K562 (cell line): ENCODE data around the gene CADPS2. TPM values are rescaled to one million over a fixed set of nuclear protein-coding genes. Genes with fewer than 3 reads are reported as not detected.
A peak's percentile ranks its signal among the peaks of the same experiment; 100 is the strongest.

ENCODE experiments used
- ATAC-seq: fragments of 200-7000 bp; cut with Tn5 transposase; 3 replicates; pipeline ENCODE4 v1.9.1; 2020; ENCODE audit warnings: moderate library complexity
- BruUV-seq: library from RNA; stranded (reverse); fragments of 400-500 nt; replicated peaks from 2 replicates; lab custom pipeline; 2021; lab: Mats Ljungman, UMichigan
- CTCF ChIA-PET: fragments of 300-600 bp; formaldehyde crosslinking; extraction: SDS; loops from one replicate; lab custom pipeline; 2021; ENCODE audit warnings: low intra/inter-chr PET ratio; lab: Yijun Ruan, JAX
- POLR2A ChIA-PET: fragments of 300-600, 350-650 bp; sonication (Branson Sonifier 250); formaldehyde crosslinking; extraction: SDS; loops from one replicate; lab custom pipeline; 2021; ENCODE audit warnings: antibody characterized with exemption, inconsistent platforms; lab: Yijun Ruan, JAX
- DNase-seq, 4 experiments: peaks; one replicate each; pipeline versions ENCODE4 v3.0.0 to v3.0.0-alpha.2; 2011 to 2018; ENCODE audit warnings: low spot score in 3 of 4, mixed read lengths in 3 of 4; ENCODE audit errors: extremely low read depth in 1 of 4
- FAIRE-seq: peaks from 2 replicates; lab custom pipeline; 2011; peaks lifted over from hg19 to GRCh38; lab: Jason Lieb, UNC
- H2AFZ ChIP-seq: 2 replicates; pipeline ENCODE4 v1.6.0; 2011; ENCODE audit warnings: low read depth, low read length, control low read depth, inconsistent platforms
- H3K27ac ChIP-seq: fragments of 200-600 bp; 3 replicates; pipeline ENCODE4 v1.8.0; 2011; ENCODE audit warnings: low read depth, mild to moderate bottlenecking, control low read depth, inconsistent platforms, low read length, moderate library complexity, mixed read lengths; ENCODE audit errors: extremely low read depth
- H3K27me3 ChIP-seq, 2 experiments: fragments of 300-600 bp in 1 of 2; 2 replicates in 1 of 2; 3 replicates in 1 of 2; pipeline versions ENCODE4 v1.6.0 to v1.8.0; 2011; ENCODE audit warnings: inconsistent platforms in 2 of 2, low read length in 2 of 2, mild to moderate bottlenecking in 1 of 2, mixed read lengths in 1 of 2, moderate library complexity in 1 of 2; ENCODE audit not compliant: control insufficient read depth in 2 of 2, insufficient read depth in 2 of 2
- H3K36me3 ChIP-seq: fragments of 300-600 bp; 3 replicates; pipeline ENCODE4 v1.8.0; 2011; ENCODE audit warnings: mild to moderate bottlenecking, low read length, inconsistent platforms; ENCODE audit not compliant: control insufficient read depth, insufficient read depth
- H3K4me1 ChIP-seq, 2 experiments: fragments of 200-600 bp in 1 of 2; replicated peaks in 1 of 2; 2 replicates in 1 of 2; 3 replicates in 1 of 2; pipeline versions ENCODE4 v1.5.1 to v1.8.0; 2011; ENCODE audit warnings: inconsistent platforms in 2 of 2, low read length in 2 of 2, mild to moderate bottlenecking in 1 of 2, mixed read lengths in 1 of 2, moderate library complexity in 1 of 2; ENCODE audit not compliant: control insufficient read depth in 2 of 2, insufficient read depth in 2 of 2
- H3K4me2 ChIP-seq: 2 replicates; pipeline ENCODE4 v1.6.1; 2011; ENCODE audit warnings: low read length, control low read depth, inconsistent platforms, mixed read lengths; ENCODE audit not compliant: insufficient read depth
- H3K4me3 ChIP-seq: fragments of 200-600 bp; sonication (generic), shearing (Covaris generic); 2 replicates; pipeline ENCODE4 v1.5.1; 2016; ENCODE audit warnings: control low read depth, inconsistent platforms
- H3K79me2 ChIP-seq: fragments of 200-600 bp; 3 replicates; pipeline ENCODE4 v1.8.0; 2011; ENCODE audit warnings: low read length, inconsistent platforms; ENCODE audit not compliant: control insufficient read depth, insufficient read depth
- H3K9ac ChIP-seq, 2 experiments: 2 replicates each; pipeline versions ENCODE4 v1.6.0 to v1.6.1; 2011; ENCODE audit warnings: low read depth in 2 of 2, low read length in 2 of 2, control low read depth in 1 of 2, inconsistent platforms in 1 of 2, mild to moderate bottlenecking in 1 of 2, mixed read lengths in 1 of 2; ENCODE audit not compliant: insufficient read depth in 1 of 2
- H3K9me1 ChIP-seq: one replicate; pipeline ENCODE4 v1.6.0; 2011; ENCODE audit warnings: inconsistent platforms, mild to moderate bottlenecking, low read length, moderate library complexity; ENCODE audit not compliant: control insufficient read depth, insufficient read depth
- H3K9me3 ChIP-seq: replicated peaks from 2 replicates; pipeline ENCODE4 v1.5.1; 2011; ENCODE audit warnings: low read depth, low read length, inconsistent platforms; ENCODE audit not compliant: control insufficient read depth, insufficient read depth
- H4K20me1 ChIP-seq: replicated peaks from 2 replicates; pipeline ENCODE4 v1.6.1; 2011; ENCODE audit warnings: low read length, inconsistent platforms, mixed read lengths; ENCODE audit not compliant: control insufficient read depth, insufficient read depth
- ATF1 ChIP-seq, 2 experiments: fragments of 450-650 bp in 1 of 2; IDR thresholded peaks; 2 replicates each; pipeline ENCODE4 v1.6.1; 2016; ENCODE audit warnings: missing compliant biosample characterization in 1 of 2, missing genetic modification characterization in 1 of 2
- BRF2 ChIP-seq: IDR thresholded peaks from 3 replicates; pipeline ENCODE4 v1.6.1; 2011; ENCODE audit warnings: borderline replicate concordance, mild to moderate bottlenecking; ENCODE audit not compliant: insufficient read length, insufficient read depth
- ETV5 ChIP-seq: sonication (generic); formaldehyde crosslinking; IDR thresholded peaks from 2 replicates; pipeline ENCODE4 v1.4.0; 2020; ENCODE audit warnings: low read depth, mild to moderate bottlenecking, missing genetic modification reagents
- FOXA1 ChIP-seq: fragments of 450-650 bp; IDR thresholded peaks from 2 replicates; pipeline ENCODE4 v1.6.1; 2016; ENCODE audit warnings: mild to moderate bottlenecking, borderline replicate concordance
- GABPA ChIP-seq: fragments of 200-800 bp; sonication (Bioruptor generic); conservative IDR thresholded peaks from 2 replicates; pipeline ENCODE4 v1.6.1; 2016; ENCODE audit warnings: low read depth, missing genetic modification characterization, missing compliant biosample characterization
- GABPB1 ChIP-seq: sonication (generic); formaldehyde crosslinking; IDR thresholded peaks from 2 replicates; pipeline ENCODE4 v1.8.0; 2022; ENCODE audit warnings: mild to moderate bottlenecking, missing genetic modification reagents
- HDAC1 ChIP-seq, 2 experiments: fragments of 450-650 bp; IDR thresholded peaks; 2 replicates each; pipeline ENCODE4 v1.6.1; 2016 to 2017; ENCODE audit warnings: inconsistent platforms in 1 of 2, mild to moderate bottlenecking in 1 of 2, moderate library complexity in 1 of 2
- MXI1 ChIP-seq: IDR thresholded peaks from 2 replicates; pipeline ENCODE4 v1.6.1; 2011; ENCODE audit warnings: low read depth, mild to moderate bottlenecking, improper control_type of control experiment, low read length
- PCBP2 ChIP-seq: fragments of 200-400 bp; formaldehyde crosslinking; IDR thresholded peaks from 2 replicates; pipeline ENCODE4 v1.6.1; 2018; ENCODE audit warnings: low read length, low read depth, mild to moderate bottlenecking, moderate library complexity; ENCODE audit not compliant: poor library complexity, severe bottlenecking
- PRMT5 ChIP-seq: sonication (generic); formaldehyde crosslinking; IDR thresholded peaks from 2 replicates; pipeline ENCODE4 v1.5.0; 2020; ENCODE audit warnings: missing genetic modification reagents
- RBBP5 ChIP-seq: fragments of 200-600 bp; sonication (generic); IDR thresholded peaks from 2 replicates; pipeline ENCODE4 v1.6.1; 2012; ENCODE audit warnings: borderline replicate concordance, mild to moderate bottlenecking, low read length, control low read depth, inconsistent platforms; ENCODE audit not compliant: insufficient read depth, poor library complexity, severe bottlenecking
- SMARCC2 ChIP-seq: fragments of 450-650 bp; IDR thresholded peaks from 2 replicates; pipeline ENCODE4 v1.6.1; 2017; ENCODE audit warnings: antibody characterized with exemption, moderate library complexity, mild to moderate bottlenecking, low read depth
- SRSF9 ChIP-seq: fragments of 200-400 bp; formaldehyde crosslinking; IDR thresholded peaks from 2 replicates; pipeline ENCODE4 v1.6.1; 2017; ENCODE audit warnings: low read depth, low read length, borderline replicate concordance
- TAF1 ChIP-seq: IDR thresholded peaks from 2 replicates; pipeline ENCODE4 v1.6.1; 2011; ENCODE audit warnings: mild to moderate bottlenecking, low read length, moderate library complexity; ENCODE audit not compliant: insufficient read depth, control insufficient read depth, severe bottlenecking; ENCODE audit errors: extremely low read depth
- ZNF280A ChIP-seq: fragments of 450-650 bp; IDR thresholded peaks from 2 replicates; pipeline ENCODE4 v1.6.1; 2018; ENCODE audit warnings: mild to moderate bottlenecking, low read depth; ENCODE audit not compliant: partially characterized antibody
- ZNF347 ChIP-seq: fragments of 450-650 bp; formaldehyde crosslinking; IDR thresholded peaks from 2 replicates; pipeline ENCODE4 v1.4.0; 2020; ENCODE audit warnings: low read depth, mild to moderate bottlenecking, moderate library complexity
- WGBS: fragments of 100-300 bp; shearing (Covaris generic); methylation state at CpG from one replicate; pipeline ENCODE4 v1.1.6; 2016; ENCODE audit warnings: low coverage, mixed read lengths; ENCODE audit not compliant: insufficient coverage; ENCODE audit errors: missing lambda C conversion rate; 5-methylcytosine and 5-hydroxymethylcytosine counted together
- in situ Hi-C: fragments of 300-500 bp; cut with MboI; formaldehyde crosslinking; loops from 4 replicates; pipeline ENCODE4 v1.15.0; 2018; ENCODE audit warnings: inconsistent platforms, mixed read lengths
- intact Hi-C: fragments of 100-400 bp; cut with micrococcal nuclease; formaldehyde crosslinking; loops from 2 replicates; pipeline ENCODE4 v1.14.2; 2022
- polyA plus RNA-seq, 8 experiments: library from polyadenylated mRNA; depleted of rRNA in 4 of 8; stranded (reverse) in 5 of 8; unstranded in 3 of 8; fragments of >200 nt; fragmentation: Nextera tagmentation in 2 of 8; fragmentation: Illumina TruSeq in 1 of 8; extraction: Ambion mirVana in 2 of 8; extraction: Trizol in 1 of 8; gene quantifications; 2 replicates each; pipeline versions ENCODE4 v1.2.1 to v1.2.3, GENCODE V29; 2011 to 2014; ENCODE audit warnings: inconsistent platforms in 1 of 8, missing spikeins in 1 of 8
- total RNA-seq, 7 experiments: library from RNA; depleted of rRNA in 6 of 7; stranded (reverse); fragments of >200 nt in 6 of 7; fragmentation: Illumina TruSeq in 2 of 7; extraction: Trizol in 2 of 7; gene quantifications; 2 replicates each; pipeline versions ENCODE4 v1.2.1 to v1.2.3, GENCODE V29; 2011 to 2021; ENCODE audit warnings: low replicate concordance in 1 of 7

The CADPS2 gene
- total and polyA plus RNA-seq, 9 of the 15 experiments (the other 6 are each of a cell fraction or from before 2014, with no cell fraction given) = 0.03 to 0.14 (median 0.04) TPM; not detected in 1

DNA sequence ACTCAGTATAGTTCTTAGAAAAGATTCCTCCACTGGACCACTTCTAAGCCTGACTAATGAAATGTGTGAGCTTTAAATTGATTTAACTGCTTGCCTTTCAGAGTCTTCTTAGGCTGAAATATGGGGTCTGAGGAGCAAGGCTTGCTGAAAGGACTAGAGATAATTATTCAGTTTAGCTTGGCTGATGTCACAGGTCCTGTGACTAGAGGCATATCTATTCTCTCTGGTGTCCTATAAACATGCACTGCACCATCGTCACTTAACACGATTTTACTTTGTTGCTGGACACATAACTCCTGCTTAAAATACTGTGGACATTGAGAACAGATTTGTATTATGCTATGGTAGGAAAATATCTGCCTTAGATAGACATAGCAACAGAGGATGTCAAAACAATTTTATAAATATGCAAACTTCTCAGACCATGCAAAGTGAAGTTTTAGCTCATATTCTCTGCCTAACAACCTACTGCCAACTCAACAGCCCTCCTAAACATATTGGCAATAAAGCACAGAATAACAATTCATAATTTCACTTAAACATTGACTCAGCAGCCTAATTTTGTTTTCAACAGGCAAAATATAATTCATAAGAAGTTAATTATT lies 267.6 kb downstream of the CADPS2 start (continued):
- TF ChIP-seq ZNF280A (no peak), TAF1 (no peak), PCBP2 (peak; percentile 21)

- in situ Hi-C loops (no loop called here), intact Hi-C loops (no loop called here)
- ChIA-PET POLR2A (interaction anchor here (1.2 kb wide), 1 partner anchor 10 kb away, joined by 3 read pairs; no protein-coding TSS in a partner anchor), CTCF (no interaction called here)
- BruUV-seq = no TSS peak
- DNase-seq (no peak), ATAC-seq (no peak), FAIRE-seq (no peak)
- Histone ChIP-seq H3K9ac (no peak overlapping the region), H3K27me3 (no peaks in the 10 kb centered on the region), H3K79me2 (no peaks in the 10 kb centered on the region), H3K9me3 (no peaks in the 10 kb centered on the region), H3K27ac (no peak overlapping the region), H3K36me3 (no peaks in the 10 kb centered on the region), H3K4me3 (no peak overlapping the region), H2AFZ (no peak overlapping the region), H3K4me2 (no peak overlapping the region), H3K4me1 (no peaks in the 10 kb centered on the region), H3K9me1 (no peaks in the 10 kb centered on the region), H4K20me1 (no peaks in the 10 kb centered on the region)
- WGBS = 0% methylated on average over 3 of the region's 3 CpGs
- TF ChIP-seq HDAC1 (IDR thresholded peaks at IDR 0.05) (no peak), ATF1 (CRISPR knock-in tag; IDR thresholded peaks at IDR 0.05) (no peak), ATF1 (tag; IDR thresholded peaks at IDR 0.05) (no peak), SMARCC2 (no peak), ZNF347 (CRISPR knock-in tag) (no peak), MXI1 (no peak), FOXA1 (no peak), RBBP5 (no peak), BRF2 (no peak), GABPB1 (CRISPR knock-in tag) (no peak), SRSF9 (no peak), GABPA (tag) (no peak), ETV5 (no peak), PRMT5 (CRISPR knock-in tag) (no peak), ZNF280A (no peak)
Measured at GRCh38 chr7:122616951-122617350, 269.3 kb downstream of the CADPS2 start.
